GM21367 (cell line): ENCODE results near the gene SEC23B.
"Not testable (repeated sequence)": the region's sequence is repeated elsewhere in the genome, so short reads cannot be mapped to it uniquely, and the experiment has no call there.

Experiments
- ATAC-seq: cut with Tn5 transposase; IDR thresholded peaks from one replicate; pipeline ENCODE4 v1.9.1; 2021; ENCODE audit not compliant: unreplicated experiment

SEC23B gene

GRCh38 chr20:18507218-18508191 lies at the start of gene SEC23B:
TSS of gene SEC23B (plus strand) at chr20:18507940. CDS start at chr20:18510836, 2,896 bp downstream.
- peak; percentile 93 for ATAC-seq

GRCh38 chr20:18465536-18466200 lies 42.1 kb upstream of the SEC23B start:
- no peak for ATAC-seq

GRCh38 chr20:18466574-18466893 lies 41.2 kb upstream of the SEC23B start:
- no peak for ATAC-seq

GRCh38 chr20:18466894-18467730 lies 40.6 kb upstream of the SEC23B start, which contains the start of the genes DZANK1 and POLR3F:
TSS of gene DZANK1 (minus strand) at chr20:18467030. CDS start at chr20:18465358, 1,672 bp downstream.
TSS of gene POLR3F (plus strand) at chr20:18467390. CDS start at chr20:18467507, 117 bp downstream.
- ATAC-seq = peak; percentile 96

- no peak for ATAC-seq
Measured at GRCh38 chr20:18477218-18477617, 30.5 kb upstream of the SEC23B start.

- no peak for ATAC-seq
Measured at GRCh38 chr20:18477821-18478220, 29.9 kb upstream of the SEC23B start.

- ATAC-seq = no peak
Measured at GRCh38 chr20:18481596-18481995, 26.1 kb upstream of the SEC23B start.

GRCh38 chr20:18488301-18488700 lies 19.4 kb upstream of the SEC23B start:
- ATAC-seq = no peak

- no peak for ATAC-seq
Measured at GRCh38 chr20:18496042-18496441, 11.7 kb upstream of the SEC23B start.

- peak; percentile 96 for ATAC-seq
Measured at GRCh38 chr20:18496740-18497592, 10.8 kb upstream of the SEC23B start, which contains the start of gene RBBP9. TSS of gene RBBP9 (minus strand) at chr20:18497225. CDS start at chr20:18497167, 58 bp downstream.

- no peak for ATAC-seq
Measured at GRCh38 chr20:18497603-18498002, 10.1 kb upstream of the SEC23B start.

- ATAC-seq = not testable (repeated sequence)
Measured at GRCh38 chr20:18501672-18502071, 6.1 kb upstream of the SEC23B start.

- no peak for ATAC-seq
Measured at GRCh38 chr20:18504479-18505060, 3.2 kb upstream of the SEC23B start.

- ATAC-seq = no peak
Measured at GRCh38 chr20:18506744-18507143, 996 bp upstream of the SEC23B start.

GRCh38 chr20:18511571-18511970 lies 3.8 kb downstream of the SEC23B start:
- no peak for ATAC-seq

- ATAC-seq = no peak
Measured at GRCh38 chr20:18513208-18513607, 5.5 kb downstream of the SEC23B start.

- ATAC-seq = no peak
Measured at GRCh38 chr20:18514127-18514526, 6.4 kb downstream of the SEC23B start.

GRCh38 chr20:18515973-18516372 lies 8.2 kb downstream of the SEC23B start:
- no peak for ATAC-seq

- not testable (repeated sequence) for ATAC-seq
Measured at GRCh38 chr20:18522066-18522465, 14.3 kb downstream of the SEC23B start.

- no peak for ATAC-seq
Measured at GRCh38 chr20:18523066-18523465, 15.3 kb downstream of the SEC23B start.
